GM12878 (cell line): Measurements from ENCODE around the gene PHACTR1. TPM values are rescaled to one million over a fixed set of nuclear protein-coding genes. Genes with fewer than 3 reads are reported as not detected.

Source experiments
- ATAC-seq: fragments of 200-7000 bp; cut with Tn5 transposase; 3 replicates; pipeline ENCODE4 v1.9.1; 2020; ENCODE audit warnings: mild to moderate bottlenecking, moderate library complexity
- BruUV-seq: library from RNA; stranded (reverse); fragments of 400-500 nt; replicated peaks from 2 replicates; lab custom pipeline; 2021; lab: Mats Ljungman, UMichigan
- CTCF ChIA-PET: fragments of 300-600 bp; sonication (Branson Sonifier 250); formaldehyde crosslinking; extraction: SDS; loops from one replicate; lab custom pipeline; 2021; ENCODE audit warnings: inconsistent platforms; lab: Yijun Ruan, JAX
- POLR2A ChIA-PET: fragments of 350-600 bp; formaldehyde crosslinking; extraction: SDS; loops from one replicate; lab custom pipeline; 2021; ENCODE audit warnings: inconsistent platforms; lab: Charles Lee
- RAD21 ChIA-PET: fragments of 300-600 bp; sonication (Branson Sonifier 250); formaldehyde crosslinking; loops from one replicate; lab custom pipeline; 2023; ENCODE audit warnings: antibody characterized with exemption; ENCODE audit not compliant: unreplicated experiment; lab: Charles Lee
- SMC1A ChIA-PET: fragments of 300-600 bp; sonication (Branson Sonifier 250); formaldehyde crosslinking; loops from one replicate; lab custom pipeline; 2023; ENCODE audit not compliant: unreplicated experiment, uncharacterized antibody; lab: Charles Lee
- DNase-seq: peaks from one replicate; pipeline ENCODE4 v3.0.0-alpha.2; 2011; ENCODE audit warnings: low read depth, low spot score
- FAIRE-seq: peaks from 3 replicates; lab custom pipeline; 2011; peaks lifted over from hg19 to GRCh38; lab: Jason Lieb, UNC
- H2AFZ ChIP-seq: 2 replicates; pipeline ENCODE4 v1.6.0; 2011; ENCODE audit warnings: low read depth, low read length, control low read depth; ENCODE audit not compliant: control insufficient read depth
- H3K27ac ChIP-seq: 2 replicates; pipeline ENCODE4 v1.5.1; 2011; ENCODE audit warnings: control low read depth; ENCODE audit not compliant: control insufficient read depth, insufficient read depth
- H3K27me3 ChIP-seq, 2 experiments: replicated peaks in 1 of 2; 2 replicates each; pipeline versions ENCODE4 v1.6.0 to v1.6.1; 2011; ENCODE audit warnings: low read length in 1 of 2; ENCODE audit not compliant: control insufficient read depth in 2 of 2, insufficient read depth in 2 of 2
- H3K36me3 ChIP-seq, 2 experiments: 2 replicates each; pipeline ENCODE4 v1.5.1; 2011; ENCODE audit warnings: low read length in 1 of 2; ENCODE audit not compliant: control insufficient read depth in 2 of 2, insufficient read depth in 2 of 2
- H3K4me1 ChIP-seq: 2 replicates; pipeline ENCODE4 v1.6.1; 2011; ENCODE audit warnings: mild to moderate bottlenecking, low read length, moderate library complexity, mixed read lengths; ENCODE audit not compliant: control insufficient read depth, insufficient read depth
- H3K4me2 ChIP-seq: 2 replicates; pipeline ENCODE4 v1.6.0; 2011; ENCODE audit warnings: control low read depth; ENCODE audit not compliant: control insufficient read depth, insufficient read depth
- H3K4me3 ChIP-seq: fragments of 200-600 bp; sonication (generic); 2 replicates; pipeline ENCODE4 v1.5.1; 2016
- H3K79me2 ChIP-seq: 2 replicates; pipeline ENCODE4 v1.6.0; 2011; ENCODE audit warnings: low read length; ENCODE audit not compliant: control insufficient read depth, insufficient read depth
- H3K9ac ChIP-seq: 2 replicates; pipeline ENCODE4 v1.8.0; 2011; ENCODE audit warnings: low read length, control low read depth, mixed read lengths; ENCODE audit not compliant: control insufficient read depth, insufficient read depth
- H3K9me3 ChIP-seq: replicated peaks from 3 replicates; pipeline ENCODE4 v1.5.1; 2011; ENCODE audit warnings: mild to moderate bottlenecking, low read length; ENCODE audit not compliant: control insufficient read depth, insufficient read depth
- H4K20me1 ChIP-seq: 2 replicates; pipeline ENCODE4 v1.6.0; 2011; ENCODE audit not compliant: control insufficient read depth, insufficient read depth
- ATF7 ChIP-seq: fragments of 450-650 bp; IDR thresholded peaks from 2 replicates; pipeline ENCODE4 v1.6.1; 2016; ENCODE audit warnings: low read depth, mild to moderate bottlenecking
- CEBPB ChIP-seq, 2 experiments: fragments of 150-350 bp in 1 of 2; IDR thresholded peaks; 2 replicates each; pipeline ENCODE4 v1.6.1; 2012 to 2014; ENCODE audit warnings: low read depth in 2 of 2, low read length in 2 of 2, borderline replicate concordance in 1 of 2, inconsistent platforms in 1 of 2
- CEBPZ ChIP-seq: fragments of 150-350 bp; IDR thresholded peaks from 2 replicates; pipeline ENCODE4 v1.6.1; 2016; ENCODE audit warnings: low read depth, low read length
- E4F1 ChIP-seq: fragments of 450-650 bp; IDR thresholded peaks from 2 replicates; pipeline ENCODE4 v1.6.1; 2018; ENCODE audit warnings: borderline replicate concordance, mild to moderate bottlenecking; ENCODE audit not compliant: partially characterized antibody
- FOS ChIP-seq: IDR thresholded peaks from 3 replicates; pipeline ENCODE4 v1.6.1; 2011; ENCODE audit warnings: borderline replicate concordance; ENCODE audit not compliant: insufficient read length; ENCODE audit errors: extremely low read depth
- FOXK2 ChIP-seq: fragments of 450-650 bp; IDR thresholded peaks from 2 replicates; pipeline ENCODE4 v1.6.1; 2017; ENCODE audit warnings: mild to moderate bottlenecking, moderate library complexity
- NRF1 ChIP-seq: conservative IDR thresholded peaks from 2 replicates; pipeline ENCODE4 v1.6.1; 2011; ENCODE audit warnings: mild to moderate bottlenecking, low read depth, low read length, improper control_type of control experiment
- PML ChIP-seq: IDR thresholded peaks from 2 replicates; pipeline ENCODE4 v1.6.1; 2012; ENCODE audit warnings: low read length, inconsistent platforms
- RELA ChIP-seq: fragments of 450-650 bp; IDR thresholded peaks from 2 replicates; pipeline ENCODE4 v1.8.0; 2014; ENCODE audit warnings: borderline replicate concordance; ENCODE audit not compliant: partially characterized antibody
- SREBF1 ChIP-seq: IDR thresholded peaks from 2 replicates; pipeline ENCODE4 v1.6.1; 2012; ENCODE audit warnings: mild to moderate bottlenecking, low read length
- STAT1 ChIP-seq: fragments of 450-650 bp; conservative IDR thresholded peaks from 2 replicates; pipeline ENCODE4 v1.6.1; 2014; ENCODE audit warnings: antibody characterized with exemption, mild to moderate bottlenecking
- TCF12 ChIP-seq: IDR thresholded peaks from 2 replicates; pipeline ENCODE4 v1.6.1; 2011; ENCODE audit warnings: low read depth, mild to moderate bottlenecking, low read length
- ZBED1 ChIP-seq: IDR thresholded peaks from 2 replicates; pipeline ENCODE4 v1.6.1; 2016; ENCODE audit warnings: borderline replicate concordance
- ZZZ3 ChIP-seq: IDR thresholded peaks from 2 replicates; pipeline ENCODE4 v1.6.1; 2011; ENCODE audit warnings: low read depth; ENCODE audit not compliant: control insufficient read depth, insufficient read length
- WGBS: methylation state at CpG from one replicate; pipeline ENCODE4 v1.1.6; 2016; ENCODE audit warnings: low lambda C conversion rate; ENCODE audit not compliant: insufficient replicate concordance, insufficient coverage; ENCODE audit errors: missing lambda C conversion rate; 5-methylcytosine and 5-hydroxymethylcytosine counted together
- in situ Hi-C: fragments of 300-500 bp; cut with MboI; formaldehyde crosslinking; loops from 9 replicates; pipeline ENCODE4 v1.14.3; 2018; ENCODE audit warnings: mixed read lengths
- intact Hi-C: fragments of 100-400 bp; cut with micrococcal nuclease; formaldehyde crosslinking; loops from one replicate; pipeline ENCODE4 v1.14.2; 2022; ENCODE audit not compliant: unreplicated experiment
- polyA plus RNA-seq, 11 experiments: library from polyadenylated mRNA; depleted of rRNA in 4 of 11; unstranded in 6 of 11; stranded (reverse) in 5 of 11; fragments of >200 nt; fragmentation: Nextera tagmentation in 4 of 11; fragmentation: Illumina TruSeq in 1 of 11; extraction: Ambion mirVana in 4 of 11; extraction: Trizol in 1 of 11; gene quantifications; 1 replicate in 1 of 11; 2 replicates in 10 of 11; pipeline versions ENCODE4 v1.2.1 to v1.2.3, GENCODE V29; 2011 to 2016; ENCODE audit warnings: inconsistent platforms in 2 of 11, missing spikeins in 2 of 11, low read depth in 1 of 11
- total RNA-seq, 4 experiments: library from RNA; depleted of rRNA in 3 of 4; stranded (reverse); fragments of >200 nt in 3 of 4; fragmentation: Illumina TruSeq in 1 of 4; extraction: Trizol in 1 of 4; gene quantifications; 2 replicates each; pipeline versions ENCODE4 v1.2.1 to v1.2.3, GENCODE V29; 2013 to 2021
- TF ChIP-seq, protein P1 (sequence below): IDR thresholded peaks from 2 replicates; pipeline ENCODE4 v1.6.1; 2012; ENCODE audit warnings: mild to moderate bottlenecking, low read depth, low read length

The PHACTR1 gene
- total and polyA plus RNA-seq, 10 of the 15 experiments (the other 5 are each of a cell fraction or from before 2014, with no cell fraction given): 34.2 to 94.6 (median 62.3) TPM

DNA sequence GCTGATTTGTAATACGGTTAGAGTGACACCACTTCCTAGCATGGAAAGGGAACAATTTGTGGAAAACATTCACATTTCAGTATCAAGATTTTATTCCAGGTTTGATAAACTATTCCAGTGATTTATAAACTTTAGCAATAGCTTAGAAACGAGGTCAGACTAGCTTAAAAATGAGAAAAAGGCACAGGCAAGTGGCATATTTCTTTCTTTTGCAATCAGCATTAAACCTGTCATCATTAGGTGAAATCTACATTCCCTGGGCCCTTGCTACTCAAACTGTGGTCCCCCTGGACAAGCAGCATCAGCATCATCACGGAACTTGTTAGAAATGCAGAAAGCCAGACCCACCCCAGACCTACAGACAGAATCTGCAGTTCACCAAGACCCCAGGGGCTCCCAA lies 581.9 kb downstream of the PHACTR1 start (continued):
- TF ChIP-seq PML (no peak), CEBPZ (no peak), ZZZ3 (no peak), NRF1 (no peak), CEBPB (IDR thresholded peaks at IDR 0.05; ENCODE audit: borderline replicate concordance in 1 of 2, low read depth in 2 of 2, low read length in 2 of 2) (no peak), TCF12 (no peak)
- TF ChIP-seq, all 136 proteins: peak for 0

DNA sequence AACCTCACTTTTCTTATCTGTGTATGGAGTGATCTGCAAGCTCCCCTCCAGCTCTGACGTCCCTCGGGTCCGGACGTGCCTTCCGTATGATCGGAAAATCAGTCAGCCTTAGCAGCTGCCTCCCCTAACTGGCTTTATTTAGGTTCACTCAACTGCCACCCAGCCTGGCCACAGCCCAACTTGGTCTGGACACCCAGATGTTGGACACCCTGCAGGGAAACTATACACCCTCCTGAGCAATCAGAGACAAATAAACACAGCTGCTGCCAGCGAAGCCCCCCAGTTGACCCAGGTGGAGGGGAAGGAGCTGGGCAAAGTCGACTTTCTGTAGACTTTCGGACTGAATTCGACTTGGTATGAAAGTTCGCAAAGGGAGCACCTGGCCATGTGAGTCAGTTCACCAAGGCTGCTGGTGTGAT lies 582.8 kb downstream of the PHACTR1 start:
- H3K4me1 ChIP-seq: peaks cover 20% of the 10 kb centered on the region
- TF ChIP-seq ATF7: no peak
- no peak for TF ChIP-seq E4F1
- no peak for TF ChIP-seq RELA
- TF ChIP-seq SREBF1: no peak
- no peak for TF ChIP-seq FOXK2
- no peak for TF ChIP-seq ZBED1
- TF ChIP-seq, protein P1, sequence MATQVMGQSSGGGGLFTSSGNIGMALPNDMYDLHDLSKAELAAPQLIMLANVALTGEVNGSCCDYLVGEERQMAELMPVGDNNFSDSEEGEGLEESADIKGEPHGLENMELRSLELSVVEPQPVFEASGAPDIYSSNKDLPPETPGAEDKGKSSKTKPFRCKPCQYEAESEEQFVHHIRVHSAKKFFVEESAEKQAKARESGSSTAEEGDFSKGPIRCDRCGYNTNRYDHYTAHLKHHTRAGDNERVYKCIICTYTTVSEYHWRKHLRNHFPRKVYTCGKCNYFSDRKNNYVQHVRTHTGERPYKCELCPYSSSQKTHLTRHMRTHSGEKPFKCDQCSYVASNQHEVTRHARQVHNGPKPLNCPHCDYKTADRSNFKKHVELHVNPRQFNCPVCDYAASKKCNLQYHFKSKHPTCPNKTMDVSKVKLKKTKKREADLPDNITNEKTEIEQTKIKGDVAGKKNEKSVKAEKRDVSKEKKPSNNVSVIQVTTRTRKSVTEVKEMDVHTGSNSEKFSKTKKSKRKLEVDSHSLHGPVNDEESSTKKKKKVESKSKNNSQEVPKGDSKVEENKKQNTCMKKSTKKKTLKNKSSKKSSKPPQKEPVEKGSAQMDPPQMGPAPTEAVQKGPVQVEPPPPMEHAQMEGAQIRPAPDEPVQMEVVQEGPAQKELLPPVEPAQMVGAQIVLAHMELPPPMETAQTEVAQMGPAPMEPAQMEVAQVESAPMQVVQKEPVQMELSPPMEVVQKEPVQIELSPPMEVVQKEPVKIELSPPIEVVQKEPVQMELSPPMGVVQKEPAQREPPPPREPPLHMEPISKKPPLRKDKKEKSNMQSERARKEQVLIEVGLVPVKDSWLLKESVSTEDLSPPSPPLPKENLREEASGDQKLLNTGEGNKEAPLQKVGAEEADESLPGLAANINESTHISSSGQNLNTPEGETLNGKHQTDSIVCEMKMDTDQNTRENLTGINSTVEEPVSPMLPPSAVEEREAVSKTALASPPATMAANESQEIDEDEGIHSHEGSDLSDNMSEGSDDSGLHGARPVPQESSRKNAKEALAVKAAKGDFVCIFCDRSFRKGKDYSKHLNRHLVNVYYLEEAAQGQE: no peak
- TF ChIP-seq STAT1: no peak
- no peak for TF ChIP-seq FOS

More for the DNA sequence above, 582.8 kb downstream of the PHACTR1 start:
- H2AFZ ChIP-seq: no peak overlapping the region
- intact Hi-C loops (no loop called here), in situ Hi-C loops (no loop called here)
- ChIA-PET CTCF (interaction anchor here (1.7 to 2.1 kb wide), 2 partner anchors 21 to 104 kb away, joined by 6 to 7 read pairs; no protein-coding TSS in a partner anchor), RAD21 (interaction anchor here (2.8 kb wide), 1 partner anchor 22 kb away, joined by 8 read pairs; no protein-coding TSS in a partner anchor), SMC1A (interaction anchor here (1.4 to 2.1 kb wide), 2 partner anchors 21 to 30 kb away, joined by 4 to 7 read pairs; no protein-coding TSS in a partner anchor), POLR2A (no interaction called here)
- 98% methylated on average over 11 of the region's 11 CpGs for WGBS
- H3K27me3 ChIP-seq: no peaks in the 10 kb centered on the region
- no TSS peak for BruUV-seq
- no peaks in the 10 kb centered on the region for H3K79me2 ChIP-seq
- DNase-seq (no peak), ATAC-seq (no peak), FAIRE-seq (no peak)
- peaks cover 4 to 19% of the 10 kb centered on the region in 2 experiments for H3K36me3 ChIP-seq
- no peak overlapping the region for H3K9ac ChIP-seq
- H3K9me3 ChIP-seq: no peaks in the 10 kb centered on the region
- H4K20me1 ChIP-seq: no peaks in the 10 kb centered on the region
- H3K27ac ChIP-seq: no peak overlapping the region
- H3K4me3 ChIP-seq: no peak overlapping the region
- H3K4me2 ChIP-seq: no peak overlapping the region
